ENCODE results near the gene ZACN. TPM values are rescaled to one million over a fixed set of nuclear protein-coding genes. Genes with fewer than 3 reads are reported as not detected.

Gene ZACN
- total RNA-seq, result not detected in 2 replicates

DNA sequence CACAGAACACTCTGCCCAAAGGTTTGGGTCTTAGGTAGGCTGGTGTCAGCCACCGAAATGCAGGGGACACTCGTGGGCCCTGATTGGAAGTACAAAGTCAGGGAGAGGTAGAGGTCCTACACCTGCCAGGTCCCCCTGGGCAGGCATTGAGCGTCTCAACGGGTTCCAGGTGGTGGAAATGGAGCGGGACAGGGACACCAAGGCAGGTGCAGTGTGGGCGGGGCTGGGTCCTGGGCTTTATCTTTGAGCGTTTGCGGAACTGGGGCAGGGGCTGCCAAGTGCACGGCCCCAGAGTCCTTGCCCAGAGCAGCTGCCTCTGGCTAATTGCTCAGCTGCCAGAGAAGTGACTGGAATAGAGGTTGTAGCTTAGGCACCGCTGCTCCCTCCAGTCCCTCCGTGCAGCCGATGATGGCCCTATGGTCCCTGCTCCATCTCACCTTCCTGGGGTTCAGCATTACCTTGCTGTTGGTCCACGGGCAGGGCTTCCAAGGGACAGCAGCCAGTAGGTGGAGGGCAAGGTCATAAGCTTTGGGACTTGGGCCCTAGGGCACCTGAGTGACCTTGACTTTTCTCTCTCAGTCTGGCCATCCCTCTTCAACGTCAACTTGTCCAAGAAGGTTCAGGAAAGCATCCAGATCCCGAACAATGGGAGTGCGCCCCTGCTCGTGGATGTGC lies at the start of gene ZACN:
ZACN (plus strand) TSS at position 323 of the 675 bp plus-strand sequence; CDS start at position 406, 83 bp downstream.

DNA sequence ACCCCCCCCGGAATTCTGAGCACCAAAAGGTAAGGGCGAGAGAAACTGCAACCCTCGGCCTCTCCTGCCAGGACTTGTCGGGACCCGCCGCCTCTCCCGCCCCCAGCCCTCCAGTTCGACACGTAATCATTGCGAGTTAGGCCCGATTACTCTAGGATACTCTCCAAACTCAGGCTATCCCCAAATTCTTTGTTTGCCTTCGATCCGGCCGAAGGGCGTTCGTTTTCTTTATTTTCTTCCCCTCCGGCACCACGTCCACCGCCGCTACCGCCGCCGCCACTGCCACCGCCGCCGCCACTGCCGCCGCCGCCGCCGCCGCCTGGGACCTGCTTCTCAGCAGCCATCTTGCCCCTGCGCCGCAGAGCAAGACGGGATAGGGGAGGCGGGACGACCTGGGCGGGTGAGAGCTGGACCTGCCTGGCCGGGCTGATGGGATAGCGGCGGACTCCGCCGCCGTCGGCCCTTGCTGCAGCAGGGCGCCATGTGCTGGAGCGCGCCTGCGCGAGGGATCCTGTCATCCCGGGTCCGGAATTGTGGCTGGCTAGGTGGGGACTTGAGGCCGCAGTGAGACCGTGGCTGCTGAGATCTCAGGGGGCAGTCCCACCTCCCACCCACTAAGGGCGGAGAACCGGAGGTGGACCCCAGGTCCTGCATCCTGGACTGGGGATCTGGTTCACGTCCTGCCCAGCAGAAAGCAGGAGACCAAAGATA lies 6.7 kb upstream of the ZACN start, which contains the start of gene SRP68:
SRP68 (minus strand) TSS at position 370 of the 711 bp plus-strand sequence; CDS start at position 344, 26 bp downstream.

DNA sequence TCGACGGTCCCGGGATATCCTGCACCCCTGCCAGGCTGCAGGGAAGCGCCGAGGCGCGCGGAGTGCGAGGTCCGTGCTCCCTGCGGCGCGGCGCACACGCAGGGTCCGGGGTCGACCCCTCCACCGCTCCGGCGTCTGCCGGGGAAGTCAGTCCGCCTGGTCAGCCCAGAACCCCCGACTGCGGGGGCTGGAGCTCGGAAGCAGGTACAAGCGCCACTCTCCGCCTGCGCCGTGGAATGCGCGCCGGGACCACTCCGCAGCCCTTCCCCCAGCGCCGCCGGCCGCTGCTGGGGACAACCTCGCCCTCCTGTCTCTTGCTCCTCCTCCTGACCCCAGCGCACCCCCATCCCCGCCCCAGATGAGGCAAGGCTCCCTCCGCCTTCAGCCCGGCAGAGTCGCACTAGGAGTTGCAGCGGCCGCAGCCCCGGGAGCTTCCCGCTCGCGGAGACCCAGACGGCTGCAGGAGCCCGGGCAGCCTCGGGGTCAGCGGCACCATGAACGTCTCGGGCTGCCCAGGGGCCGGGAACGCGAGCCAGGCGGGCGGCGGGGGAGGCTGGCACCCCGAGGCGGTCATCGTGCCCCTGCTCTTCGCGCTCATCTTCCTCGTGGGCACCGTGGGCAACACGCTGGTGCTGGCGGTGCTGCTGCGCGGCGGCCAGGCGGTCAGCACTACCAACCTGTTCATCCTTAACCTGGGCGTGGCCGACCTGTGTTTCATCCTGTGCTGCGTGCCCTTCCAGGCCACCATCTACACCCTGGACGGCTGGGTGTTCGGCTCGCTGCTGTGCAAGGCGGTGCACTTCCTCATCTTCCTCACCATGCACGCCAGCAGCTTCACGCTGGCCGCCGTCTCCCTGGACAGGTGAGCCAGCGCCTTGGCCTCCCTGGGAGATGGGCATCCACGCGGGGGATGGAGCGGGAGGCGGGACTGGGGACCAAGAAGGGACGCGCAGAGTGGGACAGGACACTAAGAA lies 4.3 kb upstream of the ZACN start, which contains the start of gene GALR2:
GALR2 (plus strand) TSS at position 392 of the 974 bp plus-strand sequence; CDS start at position 495, 103 bp downstream.

DNA sequence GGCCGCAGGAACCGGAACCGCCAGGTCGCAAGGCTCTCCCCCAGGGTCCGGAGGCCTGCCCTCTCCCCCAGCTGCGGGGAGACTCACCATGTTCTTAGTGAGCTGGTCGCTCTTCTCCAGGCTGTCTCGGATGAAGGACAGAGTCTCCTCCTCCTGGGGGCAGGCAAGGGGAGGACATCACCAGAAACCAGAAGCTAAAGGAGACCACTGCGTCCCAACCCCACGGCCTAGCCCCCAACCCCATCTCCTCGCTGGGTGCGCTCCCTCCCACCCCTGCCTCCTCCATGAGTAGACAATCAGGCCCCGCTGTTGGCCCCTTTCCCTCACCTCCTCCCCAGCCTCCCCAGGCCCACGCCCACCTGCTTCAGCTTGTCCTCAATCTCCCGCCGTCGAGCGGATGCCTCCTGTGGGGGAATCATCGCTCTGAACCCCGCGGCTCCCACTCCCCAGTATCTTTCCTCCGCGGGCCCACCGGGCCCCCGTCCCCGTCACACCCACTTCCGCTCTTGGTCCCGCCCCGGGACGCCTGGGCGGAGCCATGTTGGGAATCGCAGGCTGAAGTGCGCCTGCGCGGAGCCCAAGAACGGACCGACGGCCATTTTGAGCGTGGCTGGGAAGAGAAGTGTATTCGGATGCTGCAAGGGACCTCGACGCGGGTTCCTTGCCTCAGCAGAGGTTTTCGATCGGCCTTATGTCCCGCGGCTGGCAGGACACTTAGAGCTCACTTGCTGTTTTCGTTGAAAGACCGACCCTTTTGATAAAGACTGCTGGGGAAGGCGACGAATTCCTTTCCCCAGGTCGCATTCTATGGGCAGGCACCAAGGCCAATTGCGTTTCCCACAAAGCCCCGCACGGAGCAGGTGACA lies 24.5 kb downstream of the ZACN start, which contains the start of gene EXOC7:
EXOC7 (minus strand) TSS at position 514 of the 866 bp plus-strand sequence; CDS start at position 419, 95 bp downstream.

Other genes with a start within 250 kb of the ZACN start
- 0.70 and 1.6 TPM in 2 replicates for gene UNC13D, start 234.8 kb upstream of the ZACN start, total RNA-seq
- gene WBP2, start 223.8 kb upstream of the ZACN start, total RNA-seq, result 51.3 and 60.2 TPM in 2 replicates
- 25.0 and 34.0 TPM in 2 replicates for gene TRIM47, start 200.6 kb upstream of the ZACN start, total RNA-seq
- gene TRIM65, start 182.2 kb upstream of the ZACN start, total RNA-seq, result 21.9 and 37.7 TPM in 2 replicates
- 16.5 and 20.1 TPM in 2 replicates for gene MRPL38, start 174.3 kb upstream of the ZACN start, total RNA-seq
- 4.9 and 6.8 TPM in 2 replicates for gene FBF1, start 138.1 kb upstream of the ZACN start, total RNA-seq
- 19.1 and 24.3 TPM in 2 replicates for gene ACOX1, start 100.0 kb upstream of the ZACN start, total RNA-seq
- gene TEN1, start 99.9 kb upstream of the ZACN start, total RNA-seq, result 14.7 and 37.5 TPM in 2 replicates
- gene CDK3, start 78.3 kb upstream of the ZACN start, total RNA-seq, result 0.77 and 2.7 TPM in 2 replicates
- gene EVPL, start 51.9 kb upstream of the ZACN start, total RNA-seq, result not detected in 2 replicates
- 16.7 and 24.9 TPM in 2 replicates for gene SRP68, start 6.7 kb upstream of the ZACN start, total RNA-seq
- not detected in 2 replicates for gene GALR2, start 4.4 kb upstream of the ZACN start, total RNA-seq
- 48.9 and 49.9 TPM in 2 replicates for gene EXOC7, start 24.6 kb downstream of the ZACN start, total RNA-seq
- gene FOXJ1, start 62.1 kb downstream of the ZACN start, total RNA-seq, result not detected in 2 replicates
- gene RNF157, start 161.3 kb downstream of the ZACN start, total RNA-seq, result 0.12 and 0.34 TPM in 2 replicates
- gene UBALD2, start 186.2 kb downstream of the ZACN start, total RNA-seq, result 5.6 and 7.0 TPM in 2 replicates
- gene QRICH2, start 229.1 kb downstream of the ZACN start, total RNA-seq, result 1.5 and 3.0 TPM in 2 replicates